Measurements from ENCODE around the gene SETDB2. TPM values are rescaled to one million over a fixed set of nuclear protein-coding genes. Genes with fewer than 3 reads are reported as not detected.
A peak's percentile ranks its signal among the peaks of the same experiment; 100 is the strongest.

SETDB2 gene
- 18.9 TPM for total RNA-seq

GRCh38 chr13:49443704-49444523 lies at the start of gene SETDB2, which contains the start of gene CAB39L:
Gene SETDB2 (plus strand): TSS chr13:49444274. CDS start chr13:49451894, 7,620 bp downstream.
Gene CAB39L (minus strand): TSS chr13:49444064. CDS start chr13:49382910, 61,154 bp downstream.
- DNase-seq (ENCODE audit: low spot score) (peak; percentile 99), ATAC-seq (peak; percentile 98)
- intact Hi-C loops (cut with DNase I): no loop called here

GRCh38 chr13:49395451-49395865 lies 48.6 kb upstream of the SETDB2 start:
- DNase-seq (ENCODE audit: low spot score): no peak

GRCh38 chr13:49395878-49396380 lies 48.1 kb upstream of the SETDB2 start:
- DNase-seq (ENCODE audit: low spot score) (no peak), ATAC-seq (peak; percentile 62)
- intact Hi-C loops (cut with DNase I): no loop called here

More at GRCh38 chr13:49395451-49395865, 48.6 kb upstream of the SETDB2 start:
- intact Hi-C loops (cut with DNase I): no loop called here
- peak; percentile 92 for ATAC-seq

GRCh38 chr13:49399801-49400472 lies 44.1 kb upstream of the SETDB2 start:
- intact Hi-C loops (cut with DNase I): no loop called here
- DNase-seq (ENCODE audit: low spot score): no peak

GRCh38 chr13:49400755-49401659 lies 43.1 kb upstream of the SETDB2 start:
- intact Hi-C loops (cut with DNase I): no loop called here
- DNase-seq (ENCODE audit: low spot score): no peak
- ATAC-seq: peak; percentile 94

More at GRCh38 chr13:49399801-49400472, 44.1 kb upstream of the SETDB2 start:
- no peak for ATAC-seq

GRCh38 chr13:49403996-49404702 lies 39.9 kb upstream of the SETDB2 start:
- no peak for DNase-seq (ENCODE audit: low spot score)
- intact Hi-C loops (cut with DNase I): no loop called here
- ATAC-seq: peak; percentile 18

- ATAC-seq (no peak), DNase-seq (ENCODE audit: low spot score) (no peak)
- intact Hi-C loops (cut with DNase I): no loop called here
Observed at GRCh38 chr13:49404703-49405020, 39.4 kb upstream of the SETDB2 start.

- intact Hi-C loops (cut with DNase I): no loop called here
- DNase-seq (ENCODE audit: low spot score) (no peak), ATAC-seq (no peak)
Observed at GRCh38 chr13:49407068-49407467, 37.0 kb upstream of the SETDB2 start.

- intact Hi-C loops (cut with DNase I): no loop called here
- DNase-seq (ENCODE audit: low spot score) (no peak), ATAC-seq (no peak)
Observed at GRCh38 chr13:49407936-49408335, 36.1 kb upstream of the SETDB2 start.

- ATAC-seq (no peak), DNase-seq (ENCODE audit: low spot score) (no peak)
- intact Hi-C loops (cut with DNase I): no loop called here
Observed at GRCh38 chr13:49409008-49409407, 35.1 kb upstream of the SETDB2 start.

- no peak for ATAC-seq
- intact Hi-C loops (cut with DNase I): no loop called here
- DNase-seq (ENCODE audit: low spot score): no peak
Observed at GRCh38 chr13:49410006-49410405, 34.1 kb upstream of the SETDB2 start.

- no peak for ATAC-seq
- intact Hi-C loops (cut with DNase I): no loop called here
- no peak for DNase-seq (ENCODE audit: low spot score)
Observed at GRCh38 chr13:49410477-49410876, 33.6 kb upstream of the SETDB2 start.

- DNase-seq (ENCODE audit: low spot score) (no peak), ATAC-seq (no peak)
- intact Hi-C loops (cut with DNase I): no loop called here
Observed at GRCh38 chr13:49411353-49411752, 32.7 kb upstream of the SETDB2 start.

GRCh38 chr13:49412749-49413148 lies 31.3 kb upstream of the SETDB2 start:
- intact Hi-C loops (cut with DNase I): no loop called here
- ATAC-seq (no peak), DNase-seq (ENCODE audit: low spot score) (no peak)

- DNase-seq (ENCODE audit: low spot score) (no peak), ATAC-seq (no peak)
- intact Hi-C loops (cut with DNase I): no loop called here
Observed at GRCh38 chr13:49417161-49417560, 26.9 kb upstream of the SETDB2 start.

- DNase-seq (ENCODE audit: low spot score): no peak
- ATAC-seq: no peak
- intact Hi-C loops (cut with DNase I): no loop called here
Observed at GRCh38 chr13:49418206-49418605, 25.9 kb upstream of the SETDB2 start.

- intact Hi-C loops (cut with DNase I): no loop called here
Observed at GRCh38 chr13:49419276-49419675, 24.8 kb upstream of the SETDB2 start.

GRCh38 chr13:49421391-49421790 lies 22.7 kb upstream of the SETDB2 start:
- ATAC-seq (peak; percentile 10), DNase-seq (ENCODE audit: low spot score) (no peak)
- intact Hi-C loops (cut with DNase I): no loop called here

More at GRCh38 chr13:49419276-49419675, 24.8 kb upstream of the SETDB2 start:
- DNase-seq (ENCODE audit: low spot score) (no peak), ATAC-seq (no peak)
